Naive thymus-derived CD4-positive, alpha-beta T cell (primary cell): ENCODE measurements around the gene ATG7. TPM values are rescaled to one million over a fixed set of nuclear protein-coding genes. Genes with fewer than 3 reads are reported as not detected.

ENCODE experiments used
- ATAC-seq: fragments of 150-1000 bp; cut with Tn5 transposase; 2 replicates; pipeline ENCODE4 v1.10.0; 2021; ENCODE audit warnings: mild to moderate bottlenecking, moderate library complexity
- CTCF ChIA-PET: fragments of 350-600 bp; sonication (Branson Sonifier 250); formaldehyde crosslinking; loops from one replicate; lab custom pipeline; 2021; ENCODE audit warnings: antibody characterized with exemption; lab: Charles Lee
- POLR2A ChIA-PET: fragments of 350-600 bp; sonication (Branson Sonifier 250); formaldehyde crosslinking; loops from one replicate; lab custom pipeline; 2021; ENCODE audit warnings: antibody characterized with exemption, inconsistent platforms; lab: Charles Lee
- DNase-seq, 9 donors: peaks; one replicate each; pipeline versions ENCODE4 v3.0.0 to v3.0.0-alpha.2; 2020 to 2022; ENCODE audit warnings: mixed read lengths in 1 of 9
- H3K27ac ChIP-seq: one replicate; pipeline ENCODE4 v1.7.0; 2013; ENCODE audit warnings: mild to moderate bottlenecking, low read depth, low read length, moderate library complexity
- H3K27me3 ChIP-seq, 2 donors: one replicate each; pipeline ENCODE4 v1.7.0; 2013; ENCODE audit warnings: low read length in 2 of 2, mild to moderate bottlenecking in 2 of 2, moderate library complexity in 2 of 2; ENCODE audit not compliant: control insufficient read depth in 2 of 2, insufficient read depth in 2 of 2
- H3K36me3 ChIP-seq, 3 experiments: 1 replicate in 2 of 3; 2 replicates in 1 of 3; pipeline ENCODE4 v1.7.0; 2013; ENCODE audit warnings: low read length in 3 of 3, mild to moderate bottlenecking in 3 of 3, moderate library complexity in 1 of 3; ENCODE audit not compliant: insufficient read depth in 3 of 3, control insufficient read depth in 2 of 3
- H3K4me1 ChIP-seq, 2 donors: one replicate each; pipeline ENCODE4 v1.7.0; 2013; ENCODE audit warnings: low read length in 2 of 2, mild to moderate bottlenecking in 2 of 2, moderate library complexity in 1 of 2; ENCODE audit not compliant: control insufficient read depth in 2 of 2, insufficient read depth in 2 of 2
- H3K4me3 ChIP-seq: 2 replicates; pipeline ENCODE4 v1.7.0; 2013; ENCODE audit warnings: mild to moderate bottlenecking, low read length
- H3K9me3 ChIP-seq, 3 experiments: 1 replicate in 2 of 3; 2 replicates in 1 of 3; pipeline ENCODE4 v1.7.0; 2013; ENCODE audit warnings: low read length in 3 of 3; ENCODE audit not compliant: control insufficient read depth in 2 of 3
- H3K27ac Mint-ChIP-seq, 9 donors: one replicate each; pipeline ENCODE4 v1.8.0; 2020 to 2022; ENCODE audit warnings: mixed read lengths in 9 of 9, mild to moderate bottlenecking in 8 of 9, moderate library complexity in 5 of 9, inconsistent platforms in 2 of 9
- H3K27me3 Mint-ChIP-seq, 5 donors: one replicate each; pipeline ENCODE4 v1.8.0; 2021 to 2022; ENCODE audit warnings: mixed read lengths in 5 of 5, mild to moderate bottlenecking in 1 of 5
- H3K36me3 Mint-ChIP-seq, 5 donors: one replicate each; pipeline ENCODE4 v1.8.0; 2020 to 2022; ENCODE audit warnings: mixed read lengths in 5 of 5, mild to moderate bottlenecking in 3 of 5, inconsistent platforms in 1 of 5
- H3K4me1 Mint-ChIP-seq, 7 donors: one replicate each; pipeline ENCODE4 v1.8.0; 2020 to 2022; ENCODE audit warnings: mixed read lengths in 7 of 7, mild to moderate bottlenecking in 3 of 7, inconsistent platforms in 1 of 7
- H3K4me3 Mint-ChIP-seq, 10 donors: one replicate each; pipeline ENCODE4 v1.8.0; 2020 to 2022; ENCODE audit warnings: mild to moderate bottlenecking in 10 of 10, mixed read lengths in 10 of 10, moderate library complexity in 6 of 10, inconsistent platforms in 2 of 10
- H3K9me3 Mint-ChIP-seq, 11 donors: one replicate each; pipeline ENCODE4 v1.8.0; 2020 to 2022; ENCODE audit warnings: mixed read lengths in 11 of 11, mild to moderate bottlenecking in 4 of 11, inconsistent platforms in 1 of 11, moderate library complexity in 1 of 11
- intact Hi-C, 2 donors: fragments of 100-400 bp; cut with micrococcal nuclease; formaldehyde crosslinking; loops; one replicate each; pipeline ENCODE4 v1.15.1; 2023
- polyA plus RNA-seq, 2 donors: library from polyadenylated mRNA; unstranded; fragments of 300-500 nt; fragmentation: Illumina TruSeq; gene quantifications; one replicate each; pipeline ENCODE4 v1.2.3, GENCODE V29; 2021
- total RNA-seq, 6 experiments: library from RNA in 5 of 6; stranded (reverse) in 5 of 6; gene quantifications; 1 replicate in 5 of 6; 2 replicates in 1 of 6; pipeline ENCODE4 v1.2.3 and lab custom pipeline; 2021 to 2026

Gene ATG7
- total and polyA plus RNA-seq, 7 experiments from 2014 or later = 12.0 to 80.3 (median 33.6) TPM

- Histone ChIP-seq H3K4me1 (no peaks in the 10 kb centered on the region), H3K36me3 (no peaks in the 10 kb centered on the region), H3K27ac (no peak overlapping the region), H3K27me3 (no peaks in the 10 kb centered on the region), H3K9me3 (no peaks in the 10 kb centered on the region), H3K4me3 (no peak overlapping the region)
- Mint-ChIP-seq H3K27ac (no peak overlapping the region), H3K4me1 (peaks cover 0 to 14% (median 7%) of the 10 kb centered on the region in 7 donors), H3K36me3 (no peaks in the 10 kb centered on the region), H3K4me3 (no peak overlapping the region), H3K9me3 (no peaks in the 10 kb centered on the region), H3K27me3 (peaks cover 0 to 34% (median 7%) of the 10 kb centered on the region in 5 donors)
- DNase-seq (no peak), ATAC-seq (no peak)
- CTCF ChIA-PET = interaction anchor here (0.7 kb wide), 1 partner anchor 60 kb away, joined by 3 read pairs; no protein-coding TSS in a partner anchor
- intact Hi-C loops = no loop called here
- POLR2A ChIA-PET = no interaction called here
These were observed 41.4 kb upstream of the ATG7 start for GRCh38 chr3:11230832-11231231.

DNA sequence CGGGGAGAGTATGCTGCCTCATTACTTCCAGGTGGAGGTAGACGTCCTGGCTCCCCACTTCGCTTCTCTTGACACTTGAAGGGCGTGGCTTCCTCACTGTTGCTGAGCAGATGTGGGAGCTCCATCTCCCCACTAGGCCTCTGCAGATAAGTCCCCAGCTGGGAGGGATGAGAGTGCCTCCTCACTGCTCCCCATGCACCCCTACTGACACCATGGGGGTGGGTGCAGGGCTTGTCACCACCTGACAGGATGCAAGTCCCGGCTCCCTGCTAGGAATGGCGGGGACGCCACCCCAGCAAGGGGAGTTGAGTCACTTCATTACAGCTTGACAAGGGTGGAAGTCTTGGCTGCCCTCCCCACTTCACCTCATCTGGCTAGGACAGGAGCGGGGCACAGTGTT lies 36.8 kb upstream of the ATG7 start:
- H3K4me3 Mint-ChIP-seq = no peak overlapping the region
- POLR2A ChIA-PET = no interaction called here
- H3K36me3 Mint-ChIP-seq = peaks cover 0 to 7% (median 0%) of the 10 kb centered on the region in 5 donors
- H3K36me3 ChIP-seq = no peaks in the 10 kb centered on the region
- H3K9me3 Mint-ChIP-seq = peaks cover 0 to 12% (median 0%) of the 10 kb centered on the region in 11 donors
- H3K4me3 ChIP-seq = no peak overlapping the region
- no peaks in the 10 kb centered on the region for H3K27me3 ChIP-seq
- DNase-seq (no peak), ATAC-seq (no peak)
- H3K27ac ChIP-seq = no peak overlapping the region
- intact Hi-C loops = loop anchor here (5.0 kb wide), 3 partner anchors 37 to 597 kb away; partner anchors contain the start of gene ATG7 (in 1 of the 2)
- peaks cover 0 to 27% (median 7%) of the 10 kb centered on the region in 5 donors for H3K27me3 Mint-ChIP-seq
- CTCF ChIA-PET = interaction anchor here (0.9 to 2.4 kb wide), 4 partner anchors 55 to 101 kb away, joined by 3 to 18 read pairs (median 10); no protein-coding TSS in a partner anchor
- no peak overlapping the region for H3K27ac Mint-ChIP-seq
- H3K4me1 Mint-ChIP-seq = peaks cover 0 to 13% (median 0%) of the 10 kb centered on the region in 7 donors
- H3K9me3 ChIP-seq = no peaks in the 10 kb centered on the region
- H3K4me1 ChIP-seq = no peaks in the 10 kb centered on the region

- peaks cover 0 to 15% (median 0%) of the 10 kb centered on the region in 11 donors for H3K9me3 Mint-ChIP-seq
- intact Hi-C loops = loop anchor here (1.0 to 5.0 kb wide), 6 partner anchors 35 to 595 kb away; partner anchors contain the start of gene ATG7 (in 1 of the 2)
- Histone ChIP-seq H3K27ac (no peak overlapping the region), H3K27me3 (no peaks in the 10 kb centered on the region), H3K4me3 (no peak overlapping the region), H3K9me3 (no peaks in the 10 kb centered on the region), H3K4me1 (no peaks in the 10 kb centered on the region), H3K36me3 (no peaks in the 10 kb centered on the region)
- ATAC-seq (peak; percentile 78), DNase-seq (peak; percentile 49 to 80 (median 67))
- ChIA-PET POLR2A (no interaction called here), CTCF (interaction anchor here (0.6 to 2.5 kb wide), 16 partner anchors 10 to 1563 kb away, joined by 3 to 30 read pairs (median 3); no protein-coding TSS in a partner anchor)
- H3K27me3 Mint-ChIP-seq = peaks cover 0 to 23% (median 7%) of the 10 kb centered on the region in 5 donors
- peaks cover 0 to 11% (median 0%) of the 10 kb centered on the region in 5 donors for H3K36me3 Mint-ChIP-seq
- H3K4me3 Mint-ChIP-seq = no peak overlapping the region
- peaks cover 0 to 15% (median 0%) of the 10 kb centered on the region in 7 donors for H3K4me1 Mint-ChIP-seq
- no peak overlapping the region for H3K27ac Mint-ChIP-seq
These were observed 35.4 kb upstream of the ATG7 start for GRCh38 chr3:11236588-11237461.

DNA sequence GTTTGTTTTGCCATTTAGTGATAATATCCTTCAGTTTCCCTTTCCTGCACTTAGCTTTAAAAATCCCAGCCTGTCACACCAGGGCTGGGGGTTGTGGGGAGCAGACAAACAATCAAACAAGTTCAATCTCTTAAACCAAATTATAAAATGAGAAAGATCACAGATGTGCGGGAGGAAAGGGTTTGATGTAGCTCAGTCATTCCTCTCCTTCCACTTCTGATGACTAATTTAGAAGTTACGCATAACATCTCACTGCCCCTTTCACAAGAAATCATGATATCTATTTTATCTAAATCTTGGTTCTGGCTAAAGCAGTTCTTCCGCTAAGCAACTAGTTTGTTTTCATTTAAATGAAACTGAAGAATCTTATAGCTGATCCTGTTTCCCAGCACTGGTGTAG lies 34.1 kb upstream of the ATG7 start:
- Mint-ChIP-seq H3K4me1 (peaks cover 0 to 15% (median 0%) of the 10 kb centered on the region in 7 donors), H3K4me3 (peak overlapping the region in 1 of 10 donors; percentile 5), H3K36me3 (peaks cover 0 to 11% (median 0%) of the 10 kb centered on the region in 5 donors), H3K9me3 (peaks cover 0 to 15% (median 0%) of the 10 kb centered on the region in 11 donors), H3K27me3 (peaks cover 0 to 18% (median 7%) of the 10 kb centered on the region in 5 donors), H3K27ac (peak overlapping the region in 1 of 9 donors; percentile 64)
- Histone ChIP-seq H3K4me1 (no peaks in the 10 kb centered on the region), H3K27ac (no peak overlapping the region), H3K9me3 (no peaks in the 10 kb centered on the region), H3K27me3 (no peaks in the 10 kb centered on the region), H3K36me3 (no peaks in the 10 kb centered on the region), H3K4me3 (no peak overlapping the region)
- POLR2A ChIA-PET = no interaction called here
- no peak for ATAC-seq
- CTCF ChIA-PET = interaction anchor here (0.6 to 2.5 kb wide), 4 partner anchors 10 to 414 kb away, joined by 3 to 30 read pairs (median 4); no protein-coding TSS in a partner anchor
- intact Hi-C loops = loop anchor here (1.0 to 5.0 kb wide), 4 partner anchors 13 to 594 kb away; partner anchors contain the start of gene ATG7 (in 1 of the 2)
- no peak for DNase-seq

DNA sequence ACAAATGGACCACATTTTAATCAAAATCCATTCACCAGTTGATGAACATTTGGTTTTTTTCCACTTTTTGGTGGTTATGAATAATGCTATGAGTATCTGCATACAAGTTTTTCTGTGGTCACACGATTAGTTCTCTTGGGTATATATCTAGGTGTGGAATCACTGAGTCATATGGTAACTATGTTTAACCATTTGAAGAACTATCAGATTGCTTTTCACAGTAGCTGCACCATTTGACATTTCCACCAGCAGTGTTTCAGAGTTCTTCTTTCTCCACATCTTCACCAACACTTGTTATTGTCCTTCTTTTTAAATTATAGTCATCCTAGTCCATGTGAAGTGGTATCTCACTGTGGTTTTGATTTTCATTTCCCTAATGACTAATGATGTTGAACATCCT lies 33.3 kb upstream of the ATG7 start:
- peak overlapping the region in 1 of 9 donors; percentile 64 for H3K27ac Mint-ChIP-seq
- H3K4me3 Mint-ChIP-seq = no peak overlapping the region
- Histone ChIP-seq H3K4me3 (no peak overlapping the region), H3K4me1 (no peaks in the 10 kb centered on the region), H3K27me3 (no peaks in the 10 kb centered on the region), H3K27ac (no peak overlapping the region), H3K36me3 (no peaks in the 10 kb centered on the region), H3K9me3 (no peaks in the 10 kb centered on the region)
- no peak for DNase-seq
- peaks cover 0 to 15% (median 0%) of the 10 kb centered on the region in 7 donors for H3K4me1 Mint-ChIP-seq
- H3K9me3 Mint-ChIP-seq = peaks cover 0 to 15% (median 0%) of the 10 kb centered on the region in 11 donors
- CTCF ChIA-PET = interaction anchor here (1.5 to 2.5 kb wide), 2 partner anchors 94 to 97 kb away, joined by 3 to 30 read pairs; no protein-coding TSS in a partner anchor
- intact Hi-C loops = loop anchor here (1.0 to 5.0 kb wide), 4 partner anchors 12 to 593 kb away; partner anchors contain the start of gene ATG7 (in 1 of the 2)
- no peak for ATAC-seq
- H3K27me3 Mint-ChIP-seq = peaks cover 0 to 10% (median 6%) of the 10 kb centered on the region in 5 donors
- POLR2A ChIA-PET = no interaction called here
- peaks cover 0 to 11% (median 0%) of the 10 kb centered on the region in 5 donors for H3K36me3 Mint-ChIP-seq

- no peak for ATAC-seq
- no peaks in the 10 kb centered on the region for H3K9me3 ChIP-seq
- ChIA-PET CTCF (interaction anchor here (1.5 to 2.5 kb wide), 2 partner anchors 93 to 96 kb away, joined by 3 to 30 read pairs; no protein-coding TSS in a partner anchor), POLR2A (no interaction called here)
- no peaks in the 10 kb centered on the region for H3K27me3 ChIP-seq
- Mint-ChIP-seq H3K4me3 (no peak overlapping the region), H3K4me1 (peaks cover 0 to 15% (median 0%) of the 10 kb centered on the region in 7 donors), H3K27ac (no peak overlapping the region), H3K27me3 (peaks cover 0 to 10% (median 5%) of the 10 kb centered on the region in 5 donors), H3K9me3 (peaks cover 0 to 15% (median 0%) of the 10 kb centered on the region in 11 donors), H3K36me3 (peaks cover 0 to 11% (median 0%) of the 10 kb centered on the region in 5 donors)
- H3K27ac ChIP-seq = no peak overlapping the region
- no peak for DNase-seq
- intact Hi-C loops = loop anchor here (5.0 kb wide), 3 partner anchors 33 to 593 kb away; partner anchors contain the start of gene ATG7 (in 1 of the 2)
- no peak overlapping the region for H3K4me3 ChIP-seq
- H3K4me1 ChIP-seq = no peaks in the 10 kb centered on the region
- no peaks in the 10 kb centered on the region for H3K36me3 ChIP-seq
These were observed 32.4 kb upstream of the ATG7 start for GRCh38 chr3:11239796-11240195.
